ENCODE results near the gene ARL15.
"Not testable (repeated sequence)": the region's sequence is repeated elsewhere in the genome, so short reads cannot be mapped to it uniquely, and the experiment has no call there.

The ARL15 gene

GRCh38 chr5:54013556-54014194 lies 296.7 kb downstream of the ARL15 start:
- peak; percentile 87 for DNase-seq

GRCh38 chr5:54009828-54010227 lies 300.5 kb downstream of the ARL15 start:
- DNase-seq, result no peak

GRCh38 chr5:54009357-54009756 lies 301.0 kb downstream of the ARL15 start:
- DNase-seq, result no peak

DNA sequence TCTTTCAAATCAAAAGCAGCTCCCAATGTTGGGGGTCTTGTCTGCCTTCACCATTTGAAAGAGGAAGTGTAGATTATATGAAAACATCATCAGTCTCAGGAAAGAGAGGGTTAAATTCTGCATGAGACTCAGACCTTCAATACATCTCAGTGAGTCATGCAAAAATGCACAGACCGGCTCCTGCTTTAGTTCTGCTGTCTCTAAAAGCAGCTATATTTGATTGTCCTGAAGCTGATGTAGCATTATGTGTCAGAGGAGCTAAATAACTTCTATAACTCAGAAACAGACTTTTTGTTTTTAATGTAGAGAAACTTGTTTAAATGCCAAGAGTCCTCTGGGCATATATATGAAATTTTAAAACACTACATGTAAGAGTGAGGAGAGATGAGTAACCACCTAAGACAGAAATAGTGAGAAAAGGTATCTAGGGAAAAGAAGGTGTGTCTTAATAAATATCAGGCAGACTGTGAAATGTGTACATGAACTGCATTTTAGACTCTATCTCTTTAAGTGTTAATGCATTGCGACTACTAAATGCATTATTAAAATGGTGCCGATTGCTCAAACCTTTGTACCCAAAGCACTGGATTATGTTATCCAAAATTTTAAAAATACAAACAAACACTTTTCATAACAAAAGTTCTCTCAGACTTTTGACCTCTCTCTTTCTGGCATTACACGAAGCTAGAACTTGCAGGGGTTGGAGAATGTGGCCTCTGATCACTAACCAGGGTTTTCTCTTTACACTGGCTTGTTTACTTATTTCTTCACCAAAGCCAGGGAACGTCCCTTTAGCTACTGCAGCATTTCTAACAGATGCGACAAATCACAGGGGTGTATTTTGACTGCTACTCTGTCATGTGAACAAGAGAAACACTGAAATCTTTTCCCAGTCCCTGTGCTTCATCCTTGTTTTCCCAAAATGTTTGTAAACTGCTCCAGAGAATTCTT lies 302.3 kb downstream of the ARL15 start:
- peak; percentile 65 for DNase-seq

DNA sequence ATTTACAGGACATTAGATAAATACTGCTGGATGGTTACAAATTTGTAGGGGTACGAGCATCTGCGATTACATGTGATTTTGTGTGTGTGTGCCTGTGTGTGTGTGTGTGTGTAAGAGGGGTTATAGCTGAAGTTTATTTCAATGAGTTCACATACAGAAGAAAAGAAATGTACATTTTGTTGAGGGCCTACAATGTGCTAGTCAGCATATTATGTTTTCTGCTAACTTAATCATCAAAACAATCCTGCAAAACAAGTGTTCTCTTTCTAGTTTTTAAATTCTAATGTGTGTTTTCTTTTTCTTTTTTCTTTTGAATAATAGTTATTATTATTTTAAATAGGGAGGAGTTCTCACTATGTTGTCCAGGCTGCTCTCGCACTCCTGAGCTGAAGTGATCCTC lies 305.7 kb downstream of the ARL15 start:
- DNase-seq, result no peak

DNA sequence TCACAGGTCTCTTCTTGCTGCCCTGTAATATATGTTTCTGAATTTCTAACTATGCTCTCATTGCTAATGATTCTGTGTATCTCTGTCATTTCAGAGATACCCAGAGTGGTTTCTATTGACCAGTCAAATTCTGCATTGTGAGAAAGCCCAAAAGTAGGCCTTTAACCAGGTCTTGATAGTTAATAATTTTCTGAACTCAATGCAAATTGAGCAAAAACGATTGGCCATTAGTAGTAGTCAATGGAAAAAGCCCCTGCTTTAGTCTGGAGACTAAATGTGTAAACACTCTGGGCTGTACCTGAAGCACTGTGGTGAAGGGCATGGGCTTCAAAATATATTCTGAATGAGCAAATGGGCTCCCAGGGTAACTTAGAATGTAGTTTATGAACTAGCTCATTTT lies 307.6 kb downstream of the ARL15 start:
- DNase-seq, result no peak

- DNase-seq, result no peak
Observed at GRCh38 chr5:54001976-54002775, 308.2 kb downstream of the ARL15 start.

- DNase-seq, result no peak
Observed at GRCh38 chr5:54000011-54000410, 310.4 kb downstream of the ARL15 start.

- no peak for DNase-seq
Observed at GRCh38 chr5:53997736-53998627, 312.4 kb downstream of the ARL15 start.

DNA sequence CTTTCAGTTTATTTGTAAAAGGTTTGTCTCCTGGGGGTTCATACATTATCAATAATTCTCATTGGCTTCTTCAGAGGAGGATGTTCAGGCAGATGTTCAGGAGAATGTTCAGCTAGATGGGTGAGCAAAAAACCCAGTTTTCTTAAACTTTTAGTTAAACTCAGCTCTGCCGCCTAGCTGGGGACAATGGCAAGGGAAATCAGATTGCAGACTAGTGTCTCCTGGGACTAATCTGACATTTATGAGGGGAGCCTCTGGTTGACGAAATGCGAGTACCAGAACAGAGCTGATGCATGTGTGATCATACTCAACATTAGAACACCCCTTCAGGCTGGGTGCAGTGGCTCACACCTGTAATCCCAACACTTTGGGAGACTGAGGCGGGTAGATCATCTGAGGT lies 314.4 kb downstream of the ARL15 start:
- DNase-seq, result no peak

DNA sequence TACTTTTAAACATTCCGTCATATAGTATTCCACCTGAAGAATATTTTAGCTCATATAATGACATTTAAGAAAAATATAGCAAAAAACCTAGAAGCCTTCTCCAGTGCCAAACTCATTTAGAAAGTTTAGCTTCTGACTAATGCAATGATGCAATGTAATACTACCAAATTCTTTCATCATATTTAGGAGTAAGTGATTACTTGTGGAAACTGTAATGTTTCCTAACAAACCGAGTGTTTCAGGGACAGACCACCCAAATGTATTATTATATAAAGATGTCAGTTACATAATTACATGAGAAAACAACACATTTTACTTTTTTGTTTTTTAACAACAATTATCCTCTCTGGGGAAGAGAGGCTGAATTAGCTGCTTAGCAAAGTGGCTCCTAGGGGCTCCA lies 316.2 kb downstream of the ARL15 start:
- peak; percentile 84 for DNase-seq

GRCh38 chr5:53991942-53992341 lies 318.4 kb downstream of the ARL15 start:
- no peak for DNase-seq

DNA sequence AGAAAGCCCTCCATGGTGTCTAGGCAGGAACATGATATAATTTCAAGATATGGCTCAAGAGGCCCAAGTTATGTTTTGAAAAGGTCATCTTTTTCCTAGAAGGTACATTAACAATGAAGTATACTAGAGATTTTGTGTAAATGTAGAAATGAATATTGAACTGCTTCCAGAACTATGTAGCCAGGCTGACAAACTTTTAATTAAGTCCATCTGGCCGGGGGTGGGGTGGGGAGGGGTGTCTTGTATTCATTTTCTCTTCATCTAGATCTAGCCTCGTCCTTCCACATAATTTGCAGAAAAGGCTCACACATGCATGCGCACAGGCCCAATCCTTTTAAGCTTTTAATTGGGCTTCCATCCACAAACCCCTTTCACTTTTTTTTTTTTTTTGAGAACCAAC lies 323.3 kb downstream of the ARL15 start:
- DNase-seq, result peak; percentile 47

- no peak for DNase-seq
Observed at GRCh38 chr5:53985796-53986195, 324.6 kb downstream of the ARL15 start.

GRCh38 chr5:53984971-53985370 lies 325.4 kb downstream of the ARL15 start:
- DNase-seq, result no peak

- peak; percentile 58 for DNase-seq
Observed at GRCh38 chr5:53983568-53984460, 326.6 kb downstream of the ARL15 start.

DNA sequence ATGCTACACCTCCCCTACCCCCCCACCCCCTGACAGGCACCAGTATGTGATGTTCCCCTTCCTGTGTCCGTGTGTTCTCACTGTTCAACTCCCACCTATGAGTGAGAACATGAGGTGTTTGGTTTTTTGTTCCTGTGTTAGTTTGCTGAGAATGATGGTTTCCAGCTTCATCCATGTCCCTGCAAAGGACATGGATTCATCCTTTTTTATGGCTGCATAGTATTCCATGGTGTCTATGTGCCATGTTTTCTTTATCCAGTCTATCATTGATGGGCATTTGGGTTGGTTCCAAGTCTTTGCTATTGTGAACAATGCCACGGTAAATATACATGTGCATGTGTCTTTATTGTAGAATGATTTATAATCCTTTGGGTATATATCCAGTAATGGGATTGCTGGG lies 328.1 kb downstream of the ARL15 start:
- DNase-seq, result not testable (repeated sequence)

- no peak for DNase-seq
Observed at GRCh38 chr5:53980061-53980460, 330.3 kb downstream of the ARL15 start.

DNA sequence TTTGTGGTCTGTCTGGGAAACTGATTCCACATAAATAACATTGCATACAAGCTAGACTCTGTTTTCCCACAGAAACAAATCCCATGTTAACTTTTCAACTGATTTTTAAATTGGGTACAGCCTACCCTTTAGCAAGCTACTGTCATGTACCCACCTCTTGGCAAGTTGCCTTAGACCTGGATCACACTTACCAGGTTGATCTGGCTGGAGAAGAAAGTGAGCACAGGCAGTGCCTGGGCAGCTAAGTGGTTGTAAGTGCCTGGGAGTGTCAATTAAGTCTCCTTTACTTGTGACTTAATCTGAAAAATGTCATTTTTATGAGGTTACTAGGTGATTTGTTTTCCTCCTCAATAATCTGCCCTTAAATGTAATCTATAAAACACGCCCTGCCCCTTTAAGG lies 336.4 kb downstream of the ARL15 start:
- DNase-seq, result no peak

GRCh38 chr5:53972314-53972713 lies 338.1 kb downstream of the ARL15 start:
- no peak for DNase-seq

DNA sequence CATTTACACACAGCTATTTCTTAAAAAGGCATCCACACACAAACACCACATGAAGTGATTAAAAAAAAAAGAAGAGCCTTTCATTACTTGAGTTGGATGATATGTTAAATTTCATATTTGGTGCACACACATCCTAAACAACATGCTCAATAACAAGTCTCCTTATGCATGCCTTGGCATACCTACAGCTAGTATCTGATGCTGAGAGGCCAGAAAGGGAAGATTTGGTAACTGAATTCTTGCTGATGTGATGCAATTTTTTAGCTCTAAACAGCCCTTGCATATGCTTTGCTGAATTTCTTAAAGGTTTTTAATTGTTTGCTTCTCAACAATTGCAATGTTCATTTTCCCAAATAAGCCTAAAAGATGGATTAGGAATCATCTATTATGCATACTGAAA lies 338.8 kb downstream of the ARL15 start:
- peak; percentile 28 for DNase-seq

Measured in fibroblast of upper back skin (primary cell).